GM23338 (cell line): ENCODE measurements around the gene DBT. TPM values are rescaled to one million over a fixed set of nuclear protein-coding genes. Genes with fewer than 3 reads are reported as not detected.

Experiments
- ATAC-seq: fragments of 200-7000 bp; cut with Tn5 transposase; 3 replicates; pipeline ENCODE4 v1.9.1; 2020
- DNase-seq: peaks from one replicate; pipeline ENCODE4 v3.0.0-alpha.2; 2015; ENCODE audit warnings: low spot score
- H2AFZ ChIP-seq: fragments of 200-600 bp; sonication (generic); 2 replicates; pipeline ENCODE4 v1.8.0; 2016; ENCODE audit warnings: antibody characterized with exemption, mild to moderate bottlenecking, moderate library complexity
- H3F3A ChIP-seq: fragments of 200-600 bp; sonication (generic); replicated peaks from 2 replicates; pipeline ENCODE4 v1.8.0; 2017; ENCODE audit warnings: antibody characterized with exemption, mixed run types, low read depth
- H3K27ac ChIP-seq: fragments of 200-600 bp; sonication (generic); 2 replicates; pipeline ENCODE4 v1.6.1; 2016; ENCODE audit warnings: low read depth
- H3K27me3 ChIP-seq: fragments of 200-600 bp; sonication (generic); 2 replicates; pipeline ENCODE4 v1.8.0; 2016; ENCODE audit warnings: mild to moderate bottlenecking, mixed run types, moderate library complexity; ENCODE audit not compliant: insufficient read depth
- H3K36me3 ChIP-seq: fragments of 200-600 bp; sonication (generic); 2 replicates; pipeline ENCODE4 v1.8.0; 2016; ENCODE audit warnings: mild to moderate bottlenecking; ENCODE audit not compliant: insufficient read depth
- H3K4me1 ChIP-seq: fragments of 200-600 bp; sonication (generic); 2 replicates; pipeline ENCODE4 v1.8.0; 2016; ENCODE audit warnings: mild to moderate bottlenecking, moderate library complexity; ENCODE audit not compliant: insufficient read depth
- H3K4me2 ChIP-seq: fragments of 200-600 bp; sonication (generic); 2 replicates; pipeline ENCODE4 v1.7.1; 2017; ENCODE audit warnings: mixed run types
- H3K4me3 ChIP-seq: fragments of 200-600 bp; sonication (generic); 2 replicates; pipeline ENCODE4 v1.6.1; 2016; ENCODE audit warnings: mixed run types
- H3K79me2 ChIP-seq: fragments of 200-600 bp; sonication (generic); replicated peaks from 2 replicates; pipeline ENCODE4 v1.8.0; 2017; ENCODE audit warnings: mild to moderate bottlenecking; ENCODE audit not compliant: insufficient read depth
- H3K9me2 ChIP-seq: fragments of 200-600 bp; sonication (generic); 2 replicates; pipeline ENCODE4 v1.8.0; 2017; ENCODE audit not compliant: insufficient read depth
- H4K20me1 ChIP-seq: fragments of 200-600 bp; sonication (generic); replicated peaks from 2 replicates; pipeline ENCODE4 v1.8.0; 2017; ENCODE audit warnings: mild to moderate bottlenecking; ENCODE audit not compliant: insufficient read depth
- H3K27ac Mint-ChIP-seq: 2 replicates; pipeline ENCODE4 v1.8.0; 2020; ENCODE audit warnings: inconsistent platforms, mild to moderate bottlenecking, moderate library complexity, mixed read lengths
- H3K27me3 Mint-ChIP-seq: 3 replicates; pipeline ENCODE4 v1.8.0; 2022; ENCODE audit warnings: low read depth, mild to moderate bottlenecking, moderate library complexity, mixed read lengths, inconsistent platforms; ENCODE audit not compliant: insufficient read depth, poor library complexity
- H3K36me3 Mint-ChIP-seq: 3 replicates; pipeline ENCODE4 v1.8.0; 2021; ENCODE audit warnings: low read depth, mild to moderate bottlenecking, inconsistent platforms, moderate library complexity, mixed read lengths
- H3K4me1 Mint-ChIP-seq: 3 replicates; pipeline ENCODE4 v1.8.0; 2020; ENCODE audit warnings: mild to moderate bottlenecking, inconsistent platforms, mixed read lengths
- H3K4me3 Mint-ChIP-seq: 3 replicates; pipeline ENCODE4 v1.8.0; 2021; ENCODE audit warnings: moderate library complexity, mild to moderate bottlenecking, inconsistent platforms, mixed read lengths
- H3K9me3 Mint-ChIP-seq: 3 replicates; pipeline ENCODE4 v1.8.0; 2020; ENCODE audit warnings: moderate library complexity, mild to moderate bottlenecking, inconsistent platforms, mixed read lengths
- CREB1 ChIP-seq: fragments of 250-450 bp; sonication (Bioruptor Pico); IDR thresholded peaks from 2 replicates; pipeline ENCODE4 v1.5.0; 2020; ENCODE audit warnings: low read depth, mild to moderate bottlenecking, moderate library complexity
- ETS1 ChIP-seq: IDR thresholded peaks from 2 replicates; pipeline ENCODE4 v1.6.1; 2016; ENCODE audit warnings: antibody characterized with exemption
- EZH2phosphoT487 ChIP-seq: fragments of 200-600 bp; sonication (generic); IDR thresholded peaks from one replicate; pipeline ENCODE4 v1.8.1; 2018; ENCODE audit warnings: antibody characterized with exemption; ENCODE audit not compliant: unreplicated experiment
- JUNB ChIP-seq: IDR thresholded peaks from one replicate; pipeline ENCODE4 v1.6.1; 2016; ENCODE audit warnings: antibody characterized with exemption; ENCODE audit not compliant: unreplicated experiment
- ZNF114 ChIP-seq: fragments of 250-450 bp; sonication (Bioruptor Pico); IDR thresholded peaks from 2 replicates; pipeline ENCODE4 v1.5.0; 2020; ENCODE audit warnings: mild to moderate bottlenecking, moderate library complexity
- ZNF462 ChIP-seq: fragments of 250-450 bp; sonication (Bioruptor Pico); IDR thresholded peaks from 2 replicates; pipeline ENCODE4 v1.5.0; 2020; ENCODE audit warnings: mild to moderate bottlenecking, moderate library complexity
- polyA plus RNA-seq: library from polyadenylated mRNA; unstranded; fragments of >200 nt; fragmentation: Nextera tagmentation; extraction: Ambion mirVana; gene quantifications from 2 replicates; pipeline ENCODE4 v1.2.1, GENCODE V29; 2016
- total RNA-seq: library from RNA; depleted of rRNA; stranded (reverse); fragments of >200 nt; shearing (Covaris generic); gene quantifications from 2 replicates; pipeline ENCODE4 v1.2.3, GENCODE V29; 2014
- TF ChIP-seq, protein P1 (sequence below): IDR thresholded peaks from one replicate; pipeline ENCODE4 v1.6.1; 2018; ENCODE audit warnings: antibody characterized with exemption; ENCODE audit not compliant: unreplicated experiment

The DBT gene
- total and polyA plus RNA-seq, 2 experiments from 2014 or later = 8.1 to 14.7 TPM

GRCh38 chr1:100229681-100230443, 19.8 kb downstream of the DBT start:
- Mint-ChIP-seq H3K36me3 (peaks cover 50% of the 10 kb centered on the region), H3K4me3 (no peak overlapping the region), H3K27ac (no peak overlapping the region), H3K27me3 (no peaks in the 10 kb centered on the region), H3K9me3 (no peaks in the 10 kb centered on the region), H3K4me1 (peaks cover 7% of the 10 kb centered on the region; the same call in 2 of the 3 replicates)
- no peak for DNase-seq
- Histone ChIP-seq H2AFZ (no peak overlapping the region), H3K27ac (no peak overlapping the region), H3K4me3 (no peak overlapping the region), H3K4me1 (no peaks in the 10 kb centered on the region), H4K20me1 (0 out of 2 replicates have a peak, but pooled peaks cover 5% of the 10 kb centered on the region), H3K9me2 (no peaks in the 10 kb centered on the region), H3F3A (no peaks in the 10 kb centered on the region), H3K79me2 (no peaks in the 10 kb centered on the region; the same call in 1 of the 2 replicates), H3K36me3 (peaks cover 17% of the 10 kb centered on the region), H3K4me2 (no peak overlapping the region), H3K27me3 (no peaks in the 10 kb centered on the region)
- TF ChIP-seq JUNB = no peak
- no peak for TF ChIP-seq EZH2phosphoT487
- no peak for TF ChIP-seq ETS1
- TF ChIP-seq, protein P1, sequence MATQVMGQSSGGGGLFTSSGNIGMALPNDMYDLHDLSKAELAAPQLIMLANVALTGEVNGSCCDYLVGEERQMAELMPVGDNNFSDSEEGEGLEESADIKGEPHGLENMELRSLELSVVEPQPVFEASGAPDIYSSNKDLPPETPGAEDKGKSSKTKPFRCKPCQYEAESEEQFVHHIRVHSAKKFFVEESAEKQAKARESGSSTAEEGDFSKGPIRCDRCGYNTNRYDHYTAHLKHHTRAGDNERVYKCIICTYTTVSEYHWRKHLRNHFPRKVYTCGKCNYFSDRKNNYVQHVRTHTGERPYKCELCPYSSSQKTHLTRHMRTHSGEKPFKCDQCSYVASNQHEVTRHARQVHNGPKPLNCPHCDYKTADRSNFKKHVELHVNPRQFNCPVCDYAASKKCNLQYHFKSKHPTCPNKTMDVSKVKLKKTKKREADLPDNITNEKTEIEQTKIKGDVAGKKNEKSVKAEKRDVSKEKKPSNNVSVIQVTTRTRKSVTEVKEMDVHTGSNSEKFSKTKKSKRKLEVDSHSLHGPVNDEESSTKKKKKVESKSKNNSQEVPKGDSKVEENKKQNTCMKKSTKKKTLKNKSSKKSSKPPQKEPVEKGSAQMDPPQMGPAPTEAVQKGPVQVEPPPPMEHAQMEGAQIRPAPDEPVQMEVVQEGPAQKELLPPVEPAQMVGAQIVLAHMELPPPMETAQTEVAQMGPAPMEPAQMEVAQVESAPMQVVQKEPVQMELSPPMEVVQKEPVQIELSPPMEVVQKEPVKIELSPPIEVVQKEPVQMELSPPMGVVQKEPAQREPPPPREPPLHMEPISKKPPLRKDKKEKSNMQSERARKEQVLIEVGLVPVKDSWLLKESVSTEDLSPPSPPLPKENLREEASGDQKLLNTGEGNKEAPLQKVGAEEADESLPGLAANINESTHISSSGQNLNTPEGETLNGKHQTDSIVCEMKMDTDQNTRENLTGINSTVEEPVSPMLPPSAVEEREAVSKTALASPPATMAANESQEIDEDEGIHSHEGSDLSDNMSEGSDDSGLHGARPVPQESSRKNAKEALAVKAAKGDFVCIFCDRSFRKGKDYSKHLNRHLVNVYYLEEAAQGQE = no peak
- no peak for TF ChIP-seq CREB1 (CRISPR knock-in tag)
- TF ChIP-seq ZNF462 (CRISPR knock-in tag) = no peak
- TF ChIP-seq ZNF114 (CRISPR knock-in tag) = no peak
- ATAC-seq = no peak
